Testis (tissue), 2 donors: ENCODE measurements around the gene C13orf46.

Source experiments
- CTCF ChIP-seq, 3 experiments: fragments of 450-650 bp in 2 of 3; fragments of 200-600 bp in 1 of 3; sonication (generic) in 1 of 3; IDR thresholded peaks; one replicate each; pipeline ENCODE4 v1.5.1; 2016 to 2019; ENCODE audit warnings: antibody characterized with exemption in 3 of 3, mild to moderate bottlenecking in 2 of 3, moderate library complexity in 1 of 3
- POLR2A ChIP-seq: fragments of 450-650 bp; IDR thresholded peaks from one replicate; pipeline ENCODE4 v1.6.1; 2017; ENCODE audit warnings: antibody characterized with exemption, mild to moderate bottlenecking, moderate library complexity

DNA sequence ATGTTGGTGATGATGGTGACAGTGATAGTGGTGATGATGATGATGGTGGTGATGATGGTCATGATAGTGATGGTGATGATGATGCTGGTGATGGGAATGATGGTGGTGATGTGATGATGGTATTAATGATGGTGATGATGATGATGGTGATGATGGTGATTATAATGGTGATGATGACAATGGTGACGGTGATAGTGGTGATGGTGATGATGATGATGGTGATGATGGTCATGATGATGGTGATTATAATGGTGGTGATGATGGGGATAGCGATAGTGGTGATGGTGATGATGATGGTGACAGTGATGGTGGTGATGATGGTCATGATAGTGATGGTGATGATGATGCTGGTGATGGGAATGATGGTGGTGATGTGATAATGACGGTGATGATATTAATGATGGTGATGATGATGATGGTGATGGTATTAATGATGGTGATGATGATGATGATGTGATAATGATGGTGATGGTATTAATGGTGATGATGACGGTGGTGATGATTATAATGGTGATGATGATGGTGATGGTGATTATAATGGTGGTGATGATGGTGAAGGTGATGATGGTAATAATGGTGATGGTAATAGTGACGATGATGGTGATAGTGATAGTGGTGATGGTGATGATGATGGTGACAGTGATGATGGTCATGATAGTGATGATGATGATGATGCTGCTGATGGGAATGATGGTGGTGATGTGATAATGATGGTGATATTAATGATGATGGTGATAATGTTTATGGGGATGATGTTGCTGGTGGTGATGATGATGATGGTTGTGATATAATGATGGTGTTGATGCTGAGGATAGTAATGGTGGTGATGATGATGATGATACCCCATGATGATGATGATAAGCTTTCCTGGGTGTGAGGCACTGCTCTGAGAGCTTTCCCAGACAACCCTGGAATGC lies 7.7 kb downstream of the C13orf46 start:
- TF ChIP-seq CTCF (IDR thresholded peaks at IDR 0.05) (no peak), POLR2A (no peak)
